GM18520 (cell line): Measurements from ENCODE around the gene AMH.

Source experiments
- ATAC-seq: cut with Tn5 transposase; IDR thresholded peaks from one replicate; pipeline ENCODE4 v1.9.1; 2021; ENCODE audit not compliant: unreplicated experiment

Gene AMH

DNA sequence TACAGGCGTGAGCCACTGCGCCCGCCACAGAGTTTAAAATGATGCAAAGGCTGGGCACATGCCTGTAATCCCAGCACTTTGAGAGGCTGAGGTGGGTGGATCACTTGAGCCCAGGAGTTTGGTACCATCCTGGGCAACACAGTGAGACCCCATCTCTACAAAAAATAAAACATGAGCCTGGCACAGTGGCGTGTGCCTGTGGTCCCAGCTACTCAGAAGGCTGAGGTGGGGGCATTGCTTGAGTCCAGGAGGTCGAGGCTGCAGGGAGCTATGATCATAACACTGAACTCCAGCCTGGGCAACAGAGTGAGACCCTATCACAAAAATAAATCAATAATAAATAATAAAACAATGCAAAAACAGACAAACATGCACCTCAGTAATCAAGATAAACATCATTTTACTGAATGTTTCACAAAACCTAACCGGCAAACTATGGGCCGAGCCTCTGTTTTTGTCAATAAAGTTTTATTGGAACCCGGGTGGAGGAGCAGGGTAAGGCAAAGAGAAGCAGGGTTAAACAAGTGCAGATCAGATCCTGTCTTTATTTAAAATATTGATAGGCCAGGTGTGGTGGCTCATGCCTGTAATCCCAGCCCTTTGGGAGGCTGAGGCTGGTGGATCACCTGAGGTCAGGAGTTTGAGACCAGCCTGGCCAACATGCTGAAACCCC lies 34.8 kb downstream of the AMH start:
- no peak for ATAC-seq

DNA sequence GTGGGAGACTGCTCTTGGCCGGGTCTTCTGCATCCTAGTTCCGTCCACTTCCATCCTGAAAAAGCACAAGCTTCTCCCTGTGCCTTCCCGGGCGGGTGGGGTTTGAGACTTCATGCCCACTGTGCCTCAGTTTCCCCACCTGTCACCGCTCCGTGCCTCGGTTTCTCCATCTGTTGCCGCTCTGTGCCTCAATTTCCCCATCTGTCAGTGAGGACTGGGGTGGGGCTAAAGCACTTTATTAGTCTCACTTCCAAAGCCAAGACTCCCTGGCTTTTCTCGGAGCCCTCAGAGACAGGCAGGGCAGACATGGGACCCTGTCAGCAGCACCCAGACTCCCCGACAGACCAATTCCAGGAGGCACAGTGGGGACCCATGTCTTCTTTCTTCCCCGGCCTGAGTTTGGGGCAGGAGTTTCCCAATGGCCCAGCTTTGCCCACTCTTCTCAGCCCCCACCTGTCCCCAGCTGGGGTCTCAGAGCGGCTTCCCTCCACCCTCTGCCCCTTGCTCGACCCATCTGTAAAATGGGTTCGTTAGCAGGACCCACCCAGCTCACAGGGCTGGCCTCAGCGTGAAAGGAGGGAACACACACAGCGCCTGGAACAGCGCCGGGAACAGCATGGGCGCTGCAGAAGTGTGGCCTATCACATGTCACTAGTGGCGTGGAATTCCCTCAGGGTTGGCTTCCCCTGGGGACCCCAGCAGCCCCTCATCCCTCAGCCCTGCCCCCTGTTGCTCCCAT lies 37.4 kb downstream of the AMH start:
- ATAC-seq = no peak

DNA sequence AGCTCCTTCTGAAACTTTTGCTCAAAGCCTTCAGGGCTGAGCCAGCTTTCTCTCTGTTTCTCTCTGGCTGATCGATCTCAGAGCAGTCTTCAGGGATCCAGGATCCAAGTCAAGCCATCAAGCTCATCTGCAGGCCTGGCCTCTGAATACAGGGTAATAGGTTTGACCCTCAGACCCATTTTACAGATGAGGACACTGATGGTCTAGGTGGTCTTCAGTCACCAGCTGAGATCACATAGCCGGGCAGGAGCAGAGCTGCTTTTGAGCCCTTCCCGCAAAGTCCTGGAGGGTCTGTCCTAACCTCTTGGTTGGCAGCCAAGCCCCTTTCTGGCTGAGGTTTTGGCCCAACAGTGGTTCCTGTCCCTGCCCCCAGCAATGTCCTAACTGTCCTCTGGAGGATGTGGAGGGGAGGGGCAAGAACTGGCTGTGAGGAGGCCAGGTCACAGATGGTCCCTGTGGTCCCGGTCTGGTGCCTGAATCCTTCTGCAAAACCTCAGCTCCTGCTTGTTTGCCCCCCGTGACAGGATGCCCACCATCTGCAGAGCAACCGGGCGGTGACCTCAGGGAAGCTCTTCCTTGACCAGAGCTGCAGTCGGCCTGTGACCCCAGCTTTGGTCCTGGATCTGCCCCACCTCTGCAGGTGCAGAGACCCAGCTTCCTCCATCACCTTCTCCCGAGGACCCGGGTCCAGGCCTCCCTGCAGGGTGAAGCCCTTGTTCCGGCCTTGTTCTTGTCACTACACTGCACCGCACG lies 38.6 kb downstream of the AMH start:
- ATAC-seq = no peak

DNA sequence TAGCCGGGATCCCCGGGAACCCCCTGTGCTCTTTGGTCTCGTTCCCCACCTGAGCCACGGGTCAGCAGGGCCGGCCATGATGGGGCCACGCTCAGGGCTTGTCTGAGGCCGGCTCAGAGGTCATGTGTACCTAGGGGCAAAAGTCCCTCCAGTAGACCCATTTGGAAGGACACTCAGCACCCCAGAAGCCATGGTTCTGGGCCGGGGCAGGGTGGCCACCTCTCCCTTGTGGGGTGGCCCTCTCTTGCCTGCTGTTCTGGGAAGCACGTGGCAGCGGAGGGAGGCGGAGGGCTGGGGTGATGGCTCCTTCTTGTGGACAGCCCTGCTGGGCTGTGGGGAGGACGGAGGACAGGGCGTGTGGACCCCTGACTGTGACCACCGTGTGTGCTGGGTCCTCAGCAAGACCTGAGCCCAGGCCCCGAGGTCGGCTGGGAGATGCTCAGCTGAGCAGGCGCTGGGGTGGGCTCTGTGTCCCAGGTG lies 39.3 kb downstream of the AMH start:
- no peak for ATAC-seq

DNA sequence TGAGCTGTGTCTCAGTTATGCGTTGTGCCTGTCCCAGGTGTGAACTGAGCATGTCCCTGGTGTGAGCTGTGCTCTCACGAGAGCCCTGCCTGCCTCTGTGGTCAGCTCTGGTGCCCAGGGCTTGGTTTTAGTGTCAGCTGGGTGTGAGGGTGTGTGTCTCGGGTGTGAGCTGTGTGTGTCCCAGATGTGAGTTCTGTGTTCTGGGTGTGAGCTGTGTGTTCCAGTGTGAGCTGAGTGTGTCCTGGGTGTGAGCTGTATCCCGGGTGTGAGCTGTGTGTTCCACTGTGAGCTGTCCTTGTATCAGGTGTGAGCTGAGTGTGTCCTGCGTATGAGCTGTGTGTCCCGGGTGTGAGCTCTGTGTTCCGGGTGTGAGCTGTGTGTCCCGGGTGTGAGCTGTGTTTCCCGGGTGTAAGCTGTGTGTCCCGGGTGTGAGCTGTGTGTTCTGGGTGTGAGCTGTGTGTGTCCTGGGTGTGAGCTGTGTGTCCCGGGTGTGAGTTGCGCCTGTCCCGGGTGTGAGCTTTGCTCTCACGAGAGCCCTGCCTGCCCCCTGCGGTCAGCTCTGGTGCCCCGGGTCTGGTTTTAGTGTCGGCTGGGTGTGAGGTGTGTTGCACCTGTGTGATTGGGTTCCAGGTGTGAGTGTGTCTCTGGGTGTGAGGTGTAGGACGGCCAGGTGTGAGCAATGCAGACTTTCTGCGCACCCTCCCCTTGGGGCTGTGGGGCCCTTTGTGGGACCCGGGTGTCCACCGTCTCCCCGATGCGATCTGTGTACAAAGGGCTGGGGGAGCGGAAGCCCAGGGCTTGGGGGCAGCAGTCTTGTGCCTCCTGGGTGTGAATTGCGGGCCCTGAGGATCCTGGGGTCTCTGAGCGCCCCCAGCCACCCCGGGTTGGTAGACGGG lies 39.9 kb downstream of the AMH start:
- no peak for ATAC-seq

DNA sequence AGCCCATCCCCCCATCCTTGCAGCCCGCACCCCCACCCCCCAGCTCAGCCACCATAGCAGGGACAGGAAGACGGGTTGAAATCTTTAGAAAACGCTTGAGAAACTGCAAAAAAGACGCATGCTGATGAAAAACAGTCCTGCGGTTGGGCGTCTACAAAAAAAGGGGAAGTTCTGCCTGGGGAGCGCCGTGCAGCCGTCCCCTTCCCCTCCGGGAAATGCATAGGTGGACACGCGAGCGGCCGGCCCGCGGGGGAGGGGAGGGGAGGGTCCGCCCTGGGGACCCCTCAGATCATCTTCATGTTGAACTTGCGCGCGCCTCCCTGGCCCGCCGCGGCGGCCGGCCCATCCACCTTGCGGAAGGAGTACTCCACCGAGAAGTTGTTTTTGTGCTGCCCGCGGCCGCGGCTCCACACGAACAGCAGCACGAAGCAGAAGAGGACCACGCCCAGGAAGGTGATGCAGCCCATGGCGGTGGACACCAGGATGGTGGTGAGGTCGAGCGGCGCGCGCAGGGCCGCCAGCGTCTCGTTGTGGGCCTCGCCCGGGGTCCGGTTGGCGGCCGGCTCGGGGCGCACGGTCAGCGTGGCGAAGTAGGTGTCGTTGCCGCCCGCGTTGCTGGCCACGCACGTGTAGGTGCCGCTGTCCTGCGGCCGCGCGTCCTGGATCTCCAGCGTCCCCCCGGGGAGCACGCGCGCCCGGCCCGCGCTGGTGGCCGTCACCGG lies 40.8 kb downstream of the AMH start:
- no peak for ATAC-seq

DNA sequence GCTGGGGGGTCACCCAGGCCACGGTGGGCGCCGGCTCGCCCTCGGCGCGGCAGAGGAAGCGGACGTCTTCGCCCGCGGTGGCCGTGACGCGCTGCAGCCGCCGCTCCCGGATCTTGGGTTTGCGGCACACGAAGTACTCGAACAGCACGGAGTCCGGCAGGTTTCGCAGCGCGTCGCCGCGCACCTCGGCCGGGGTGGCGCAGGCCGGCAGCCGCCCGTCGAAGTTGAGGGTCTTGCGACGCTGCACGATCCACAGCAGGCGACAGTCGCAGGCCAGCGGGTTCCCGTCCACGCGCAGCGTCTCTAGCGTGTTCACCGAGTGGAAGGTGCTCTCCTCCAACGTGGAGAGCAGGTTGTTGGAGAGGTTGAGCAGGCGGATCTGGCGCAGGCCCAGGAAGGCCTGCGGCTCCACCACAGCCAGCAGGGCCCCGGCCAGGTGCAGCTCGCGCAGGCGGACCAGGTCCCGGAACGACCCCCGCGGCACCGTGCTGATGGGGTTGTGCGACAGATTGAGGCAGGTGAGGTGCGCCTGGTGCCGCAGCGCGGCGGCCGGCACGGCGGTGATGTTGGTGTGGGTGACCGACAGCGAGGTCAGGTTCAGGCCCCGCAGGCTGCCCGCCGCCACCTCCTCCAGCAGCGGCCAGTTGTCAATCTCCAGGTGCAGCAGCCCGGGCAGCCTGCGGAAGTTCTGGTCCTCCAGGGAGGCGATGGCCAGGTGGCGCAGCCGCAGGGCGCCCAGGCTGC lies 41.5 kb downstream of the AMH start:
- no peak for ATAC-seq

DNA sequence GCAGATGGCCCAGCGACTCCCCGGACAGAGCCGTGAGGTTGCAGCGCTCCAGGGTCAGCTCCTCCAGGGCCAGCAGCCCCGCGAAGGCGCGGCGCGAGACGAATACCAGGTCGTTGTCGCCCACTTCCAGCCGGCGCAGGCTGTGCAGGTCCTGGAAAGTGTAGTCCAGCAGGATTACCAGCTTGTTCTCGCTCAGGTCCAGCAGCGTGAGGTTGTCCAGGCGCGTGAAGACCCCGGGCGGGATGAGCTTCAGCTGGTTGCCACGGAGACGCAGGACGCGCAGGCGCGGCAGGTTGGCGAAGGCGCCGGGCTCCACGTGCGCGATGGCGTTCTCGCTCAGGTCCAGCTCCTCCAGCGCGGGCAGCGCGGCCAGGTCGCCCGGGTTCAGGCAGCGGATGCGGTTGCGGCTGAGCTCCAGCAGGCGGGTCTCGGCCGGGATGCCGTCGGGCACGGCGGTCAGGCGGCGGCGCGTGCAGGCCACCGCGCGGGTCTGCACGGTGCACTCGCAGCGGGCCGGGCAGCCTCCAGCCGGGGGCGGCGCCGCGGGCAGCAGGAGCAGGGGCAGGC lies 42.1 kb downstream of the AMH start:
- ATAC-seq = no peak

DNA sequence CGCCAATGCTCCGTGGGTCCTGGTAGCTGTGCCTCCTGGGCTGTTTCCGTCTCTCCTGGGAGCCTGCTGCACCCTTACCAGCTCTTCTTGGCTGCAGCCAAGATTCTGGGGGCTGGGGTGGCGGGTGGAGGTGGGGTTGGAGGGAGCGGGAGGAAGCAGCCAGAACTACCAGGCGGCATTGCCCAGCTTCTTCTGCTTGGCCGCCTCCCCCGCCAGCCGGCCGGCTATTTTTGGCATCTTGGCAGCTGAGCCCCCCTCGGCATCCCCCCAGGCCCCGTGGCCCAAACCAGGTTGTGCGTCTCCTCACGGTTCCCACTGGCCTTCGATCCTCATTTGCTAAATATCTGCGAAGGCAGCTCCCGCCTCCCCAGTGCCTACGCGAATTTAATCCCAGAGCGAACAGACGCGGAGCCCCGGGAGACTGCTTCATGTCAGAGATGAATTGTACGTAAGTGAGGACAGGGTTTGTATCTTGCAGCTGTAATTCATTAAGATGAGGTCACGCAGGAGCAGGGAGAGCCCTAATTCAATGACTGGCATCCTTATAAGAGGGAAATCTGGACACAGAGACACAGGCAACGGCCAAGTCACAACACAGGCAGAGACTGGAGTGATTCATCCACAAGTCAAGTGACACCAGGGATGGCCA lies 45.7 kb downstream of the AMH start:
- no peak for ATAC-seq

DNA sequence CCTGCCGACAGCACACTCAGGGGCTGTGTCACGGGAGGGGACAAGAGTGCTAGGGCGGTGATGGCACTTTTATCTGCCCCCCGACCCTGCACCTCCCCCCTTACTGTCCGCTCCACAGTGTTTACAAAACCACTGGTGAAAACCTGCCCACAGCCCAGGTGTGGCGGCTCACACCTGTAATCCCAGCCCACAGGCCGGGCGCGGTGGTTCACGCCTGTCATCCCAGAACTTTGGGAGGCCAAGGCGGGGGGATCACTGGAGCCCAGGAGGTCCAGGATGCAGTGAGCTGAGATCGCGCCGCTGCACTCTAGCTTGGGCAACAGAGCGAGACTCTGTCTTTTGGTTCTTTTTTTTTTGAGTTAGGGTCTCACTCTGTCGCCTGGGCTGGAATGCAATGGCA lies 47.0 kb downstream of the AMH start:
- no peak for ATAC-seq

DNA sequence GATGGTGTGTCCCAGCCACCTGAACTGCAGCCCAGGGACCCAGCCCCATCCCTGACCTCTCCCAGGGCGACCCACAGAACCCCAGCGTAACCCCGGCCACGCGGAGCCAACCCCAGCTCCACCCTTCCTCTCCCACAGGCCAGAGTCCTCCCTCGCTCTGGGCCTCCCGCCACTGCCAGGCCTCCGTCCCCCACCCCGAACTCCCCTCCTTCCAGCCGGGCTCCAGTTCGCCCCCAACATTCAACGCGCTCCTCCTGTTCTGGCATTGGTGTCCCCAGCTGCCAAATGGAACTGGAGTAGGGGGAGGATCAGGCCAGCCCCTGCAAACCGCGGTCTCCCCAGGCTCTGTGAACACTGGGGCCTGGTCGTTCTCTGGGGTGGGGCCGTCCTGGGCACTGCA lies 51.4 kb downstream of the AMH start:
- ATAC-seq = no peak
